ENCODE data around the gene GALNT18. TPM values are rescaled to one million over a fixed set of nuclear protein-coding genes. Genes with fewer than 3 reads are reported as not detected.

The GALNT18 gene
- total RNA-seq, 2 donors from 2014 or later = 7.3 to 10.9 TPM

DNA sequence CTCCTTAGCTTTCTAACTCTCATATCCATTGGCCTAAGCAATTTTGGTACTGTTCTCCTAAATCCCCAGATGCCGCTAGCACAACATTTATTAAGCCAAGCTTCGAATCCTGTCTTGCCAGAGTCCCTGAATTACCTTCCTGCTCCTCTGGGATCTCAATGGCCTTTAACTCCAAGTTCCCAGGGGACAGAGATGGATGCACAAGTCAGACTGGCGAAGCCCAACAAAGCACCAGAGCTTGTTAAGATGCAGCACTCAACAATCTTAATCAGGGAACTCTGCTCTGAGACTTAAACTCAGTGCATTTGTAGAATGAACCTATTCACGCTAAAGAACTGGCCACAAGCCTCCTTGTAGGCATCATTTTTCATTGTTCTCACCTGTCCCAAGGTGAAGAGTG lies 9.4 kb downstream of the GALNT18 start:
- Mint-ChIP-seq H3K36me3 (ENCODE audit: low read depth) (no peaks in the 10 kb centered on the region), H3K4me3 (no peak overlapping the region), H3K4me1 (no peaks in the 10 kb centered on the region), H3K9me3 (no peaks in the 10 kb centered on the region), H3K27ac (no peak overlapping the region), H3K27me3 (peaks cover 41% of the 10 kb centered on the region)
- ATAC-seq (replicated peaks) = no peak

GRCh38 chr11:11611381-11611780 lies 10.4 kb downstream of the GALNT18 start:
- H3K27ac Mint-ChIP-seq = no peak overlapping the region
- no peaks in the 10 kb centered on the region for H3K36me3 Mint-ChIP-seq (ENCODE audit: low read depth)
- H3K4me3 Mint-ChIP-seq = no peak overlapping the region
- no peak for ATAC-seq (replicated peaks)
- H3K9me3 Mint-ChIP-seq = no peaks in the 10 kb centered on the region
- H3K27me3 Mint-ChIP-seq = peaks cover 41% of the 10 kb centered on the region
- no peaks in the 10 kb centered on the region for H3K4me1 Mint-ChIP-seq

DNA sequence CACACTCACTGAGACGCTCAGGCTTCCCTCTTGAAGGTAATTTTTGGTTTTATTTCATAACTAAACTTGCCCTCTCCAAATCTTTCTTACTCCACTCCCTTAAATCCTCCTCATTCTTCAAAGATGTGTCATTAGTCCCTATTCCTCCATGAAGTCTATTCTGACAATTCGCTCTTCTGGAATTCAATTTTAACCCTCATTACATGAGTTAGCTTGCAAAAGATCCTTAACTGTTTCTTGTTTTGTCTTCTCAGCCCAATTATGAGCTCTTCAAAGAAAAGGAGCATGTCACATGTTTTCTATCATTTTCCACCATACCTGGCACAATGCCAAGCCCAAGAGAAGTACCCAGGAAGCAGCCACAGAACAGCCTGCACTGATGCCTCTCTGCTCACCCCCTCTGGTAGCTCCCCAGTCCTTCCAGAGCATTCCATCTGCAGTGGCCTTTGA lies 13.0 kb downstream of the GALNT18 start:
- H3K9me3 Mint-ChIP-seq = no peaks in the 10 kb centered on the region
- no peak overlapping the region for H3K4me3 Mint-ChIP-seq
- ATAC-seq (replicated peaks) = no peak
- peaks cover 38% of the 10 kb centered on the region for H3K27me3 Mint-ChIP-seq
- H3K4me1 Mint-ChIP-seq = no peaks in the 10 kb centered on the region
- H3K36me3 Mint-ChIP-seq (ENCODE audit: low read depth) = no peaks in the 10 kb centered on the region
- no peak overlapping the region for H3K27ac Mint-ChIP-seq

DNA sequence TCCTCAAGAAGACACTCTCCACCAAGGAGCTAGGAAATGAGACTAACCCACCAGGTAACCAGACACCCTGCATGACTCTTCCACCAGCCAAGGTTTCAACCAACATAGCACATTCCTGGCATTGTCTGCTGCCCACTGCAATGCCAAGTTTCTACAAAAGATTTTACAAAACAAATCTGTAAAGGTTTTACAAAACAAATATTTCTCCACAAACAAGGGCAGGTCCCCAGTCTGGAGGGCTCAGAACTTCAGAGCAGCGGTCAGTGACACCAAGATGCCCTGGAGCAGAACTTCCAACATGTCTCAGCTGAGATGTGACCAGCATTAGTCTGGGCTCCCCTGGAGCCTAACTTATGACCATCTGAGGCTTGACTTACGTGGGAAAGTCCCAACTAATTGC lies 14.0 kb downstream of the GALNT18 start:
- no peaks in the 10 kb centered on the region for H3K36me3 Mint-ChIP-seq (ENCODE audit: low read depth)
- ATAC-seq (replicated peaks) = no peak

DNA sequence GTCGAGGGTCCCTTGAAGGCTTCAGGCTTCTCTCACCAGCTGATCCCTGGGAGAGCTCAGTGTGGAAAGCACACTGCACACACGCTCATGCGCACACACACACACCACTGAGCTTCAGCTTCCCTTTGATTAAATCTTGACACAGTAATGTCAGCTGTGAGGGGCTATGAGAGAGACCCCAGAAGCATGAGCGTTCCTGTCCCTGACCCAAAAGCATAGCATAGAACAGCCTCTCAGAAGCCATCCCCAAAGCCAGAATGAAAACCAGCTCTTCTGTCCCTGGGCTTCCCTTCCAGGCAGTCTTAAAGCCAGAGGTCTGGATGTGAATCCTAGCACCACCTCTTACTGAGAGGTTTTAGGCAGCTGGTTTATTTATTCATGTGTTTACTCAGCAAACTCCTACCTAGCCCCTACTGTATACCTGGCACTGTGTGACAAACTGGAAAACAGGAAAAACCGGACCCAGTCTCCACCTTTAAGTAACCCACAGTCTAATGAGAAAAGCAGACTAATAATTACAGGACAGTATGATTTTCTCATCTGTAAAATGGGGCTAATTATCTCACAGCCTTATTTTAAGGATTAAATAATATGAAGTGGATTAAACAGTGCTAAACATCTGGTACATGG lies 15.9 kb downstream of the GALNT18 start:
- no peak overlapping the region for H3K4me3 Mint-ChIP-seq

More for the DNA sequence above, 14.0 kb downstream of the GALNT18 start:
- H3K27me3 Mint-ChIP-seq = peaks cover 33% of the 10 kb centered on the region
- no peaks in the 10 kb centered on the region for H3K4me1 Mint-ChIP-seq
- no peak overlapping the region for H3K27ac Mint-ChIP-seq
- H3K4me3 Mint-ChIP-seq = no peak overlapping the region
- H3K9me3 Mint-ChIP-seq = no peaks in the 10 kb centered on the region

GRCh38 chr11:11605181-11605580 lies 16.6 kb downstream of the GALNT18 start:
- H3K9me3 Mint-ChIP-seq = peaks cover 5% of the 10 kb centered on the region

More for the DNA sequence above, 15.9 kb downstream of the GALNT18 start:
- Mint-ChIP-seq H3K4me1 (no peaks in the 10 kb centered on the region), H3K36me3 (ENCODE audit: low read depth) (no peaks in the 10 kb centered on the region), H3K9me3 (peaks cover 5% of the 10 kb centered on the region), H3K27me3 (peaks cover 21% of the 10 kb centered on the region), H3K27ac (no peak overlapping the region)
- ATAC-seq (replicated peaks) = no peak

DNA sequence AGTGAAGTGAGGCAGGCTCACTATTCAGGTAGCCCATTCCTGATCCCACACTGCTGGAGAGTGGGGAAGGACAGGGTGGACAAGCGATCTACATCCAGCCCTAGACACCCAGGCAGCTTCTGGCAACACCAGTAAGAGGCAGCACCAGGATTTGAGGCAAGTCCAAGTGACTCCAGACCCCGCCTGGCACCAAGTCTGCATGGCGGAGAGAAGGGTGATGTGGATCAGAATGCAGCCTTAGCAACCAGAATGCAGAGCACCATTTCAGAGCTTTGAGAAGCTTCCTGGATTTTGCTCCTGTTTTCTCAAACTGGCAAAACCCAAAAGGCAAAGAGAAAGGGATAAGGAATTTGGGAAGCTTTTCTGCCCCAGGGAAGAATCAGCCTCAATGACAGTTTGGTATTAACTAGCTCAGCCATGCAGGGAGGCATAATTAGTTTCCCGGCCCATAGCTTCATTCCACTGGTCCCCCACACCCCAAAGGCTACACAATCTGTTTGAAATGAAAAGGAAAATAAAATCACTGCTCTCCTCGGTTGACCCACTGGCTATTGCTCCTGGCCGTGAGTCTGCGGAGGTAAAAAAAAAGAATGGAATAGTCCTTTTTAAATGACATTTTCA lies 17.3 kb downstream of the GALNT18 start:
- Mint-ChIP-seq H3K9me3 (peaks cover 5% of the 10 kb centered on the region), H3K27me3 (peaks cover 19% of the 10 kb centered on the region), H3K4me3 (no peak overlapping the region), H3K36me3 (ENCODE audit: low read depth) (no peaks in the 10 kb centered on the region), H3K27ac (no peak overlapping the region), H3K4me1 (no peaks in the 10 kb centered on the region)
- ATAC-seq (replicated peaks) = no peak

More at GRCh38 chr11:11605181-11605580, 16.6 kb downstream of the GALNT18 start:
- Mint-ChIP-seq H3K4me3 (no peak overlapping the region), H3K36me3 (ENCODE audit: low read depth) (no peaks in the 10 kb centered on the region), H3K27ac (no peak overlapping the region), H3K4me1 (no peaks in the 10 kb centered on the region), H3K27me3 (peaks cover 19% of the 10 kb centered on the region)
- no peak for ATAC-seq (replicated peaks)

DNA sequence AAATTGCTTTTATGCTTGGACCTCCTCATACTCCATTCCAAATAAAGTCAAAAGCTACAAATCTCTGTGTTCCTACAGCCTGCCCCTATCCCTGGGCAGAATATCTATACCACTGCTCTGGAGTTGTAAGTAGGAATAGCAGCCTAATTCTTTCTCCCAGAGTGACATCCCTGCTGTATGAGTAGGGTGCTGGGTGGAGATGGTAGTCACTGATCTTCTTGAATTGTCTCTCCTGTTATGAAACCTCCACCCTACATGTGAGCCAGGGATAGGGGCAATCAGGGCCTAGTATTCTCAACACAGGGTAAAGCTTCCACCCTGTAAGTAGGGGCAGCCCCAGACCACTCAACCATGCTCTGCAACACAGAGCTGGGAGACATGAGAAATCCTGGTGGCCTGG lies 19.8 kb downstream of the GALNT18 start:
- peaks cover 5% of the 10 kb centered on the region for H3K9me3 Mint-ChIP-seq
- H3K4me1 Mint-ChIP-seq = no peaks in the 10 kb centered on the region
- H3K4me3 Mint-ChIP-seq = no peak overlapping the region
- H3K27me3 Mint-ChIP-seq = peaks cover 9% of the 10 kb centered on the region
- ATAC-seq (replicated peaks) = no peak
- no peaks in the 10 kb centered on the region for H3K36me3 Mint-ChIP-seq (ENCODE audit: low read depth)
- no peak overlapping the region for H3K27ac Mint-ChIP-seq

- no peaks in the 10 kb centered on the region for H3K4me1 Mint-ChIP-seq
- H3K27me3 Mint-ChIP-seq = peaks cover 3% of the 10 kb centered on the region
- peaks cover 5% of the 10 kb centered on the region for H3K9me3 Mint-ChIP-seq
- H3K36me3 Mint-ChIP-seq (ENCODE audit: low read depth) = no peaks in the 10 kb centered on the region
- H3K4me3 Mint-ChIP-seq = no peak overlapping the region
- ATAC-seq (replicated peaks) = no peak
- no peak overlapping the region for H3K27ac Mint-ChIP-seq
These were observed 21.5 kb downstream of the GALNT18 start for GRCh38 chr11:11600288-11600687.

GRCh38 chr11:11598243-11598642 lies 23.6 kb downstream of the GALNT18 start:
- H3K36me3 Mint-ChIP-seq (ENCODE audit: low read depth) = no peaks in the 10 kb centered on the region
- ATAC-seq (replicated peaks) = no peak
- H3K4me3 Mint-ChIP-seq = no peak overlapping the region
- H3K27me3 Mint-ChIP-seq = no peaks in the 10 kb centered on the region
- H3K9me3 Mint-ChIP-seq = peaks cover 5% of the 10 kb centered on the region
- no peak overlapping the region for H3K27ac Mint-ChIP-seq
- H3K4me1 Mint-ChIP-seq = no peaks in the 10 kb centered on the region

DNA sequence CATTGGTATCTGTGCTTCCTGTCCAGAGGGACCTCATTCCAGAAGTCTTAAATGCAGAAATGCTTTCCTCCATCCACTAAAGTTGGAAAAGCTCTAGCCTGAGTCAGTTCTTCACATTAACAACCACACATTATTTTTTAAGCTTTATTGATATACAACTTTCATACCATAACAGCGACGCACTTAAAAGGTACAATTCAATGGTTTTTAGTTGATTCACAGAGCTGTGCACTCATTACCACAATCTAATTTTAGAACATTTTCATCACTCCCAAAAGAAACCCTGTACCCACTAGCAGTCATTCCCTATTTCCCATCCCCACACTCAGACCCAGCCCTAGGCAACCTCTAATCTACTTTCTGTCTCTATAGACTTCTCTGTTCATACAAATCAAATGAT lies 27.6 kb downstream of the GALNT18 start:
- Mint-ChIP-seq H3K4me3 (no peak overlapping the region), H3K27ac (no peak overlapping the region), H3K4me1 (no peaks in the 10 kb centered on the region), H3K9me3 (no peaks in the 10 kb centered on the region), H3K27me3 (no peaks in the 10 kb centered on the region), H3K36me3 (ENCODE audit: low read depth) (no peaks in the 10 kb centered on the region)
- ATAC-seq (replicated peaks) = no peak

DNA sequence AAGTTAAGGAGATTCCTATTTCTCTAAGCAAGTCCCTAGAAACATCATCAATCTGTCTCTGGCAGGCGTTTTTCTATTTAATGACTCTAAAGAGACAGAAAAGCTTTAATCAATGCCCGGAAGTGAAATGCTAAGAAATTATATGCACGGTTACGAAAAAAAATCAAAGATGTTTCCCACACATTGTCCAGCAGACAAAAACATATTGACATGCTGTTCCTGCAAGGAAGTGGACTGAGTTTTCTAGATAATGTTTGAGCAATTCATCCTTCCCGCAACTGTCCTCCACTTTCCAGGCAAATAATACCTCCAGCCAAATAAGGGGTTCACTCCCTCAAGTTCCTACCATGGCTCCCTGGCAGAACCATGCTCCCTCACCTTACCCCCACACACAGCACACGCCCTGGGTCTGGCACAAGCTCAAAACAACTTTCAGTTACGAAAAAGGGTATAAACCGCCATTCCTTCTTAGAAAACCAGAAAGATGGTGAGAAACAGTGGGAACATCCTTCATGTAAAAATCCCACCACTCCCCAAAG lies 29.6 kb downstream of the GALNT18 start:
- no peak for ATAC-seq (replicated peaks)
- H3K9me3 Mint-ChIP-seq = no peaks in the 10 kb centered on the region
- H3K27ac Mint-ChIP-seq = no peak overlapping the region
- H3K36me3 Mint-ChIP-seq (ENCODE audit: low read depth) = no peaks in the 10 kb centered on the region
- no peaks in the 10 kb centered on the region for H3K27me3 Mint-ChIP-seq
- H3K4me3 Mint-ChIP-seq = no peak overlapping the region
- H3K4me1 Mint-ChIP-seq = no peaks in the 10 kb centered on the region

GRCh38 chr11:11589437-11589836 lies 32.4 kb downstream of the GALNT18 start:
- Mint-ChIP-seq H3K36me3 (ENCODE audit: low read depth) (no peaks in the 10 kb centered on the region), H3K4me1 (no peaks in the 10 kb centered on the region), H3K9me3 (no peaks in the 10 kb centered on the region), H3K27me3 (peaks cover 3% of the 10 kb centered on the region), H3K27ac (no peak overlapping the region), H3K4me3 (no peak overlapping the region)
- ATAC-seq (replicated peaks) = no peak

DNA sequence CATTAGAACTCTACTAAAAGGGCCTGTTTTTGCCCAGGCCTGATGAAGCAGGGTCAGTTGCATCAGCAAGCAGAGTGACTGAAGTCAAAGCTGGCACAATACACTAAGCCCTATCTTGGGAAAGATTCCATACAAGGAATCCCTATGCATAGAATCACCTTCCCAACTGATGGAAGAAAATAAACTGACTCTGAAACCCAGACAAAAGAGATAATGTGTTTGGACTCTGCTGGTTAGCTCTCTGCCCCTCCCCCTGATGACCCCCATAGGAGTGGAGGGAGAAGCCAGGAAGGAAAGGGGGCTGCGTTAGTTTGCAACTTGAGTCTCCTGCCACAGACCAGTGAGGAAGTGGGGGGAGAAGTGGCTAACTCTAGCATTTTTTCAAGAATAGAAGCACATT lies 32.9 kb downstream of the GALNT18 start:
- Mint-ChIP-seq H3K27ac (no peak overlapping the region), H3K36me3 (ENCODE audit: low read depth) (no peaks in the 10 kb centered on the region), H3K9me3 (no peaks in the 10 kb centered on the region), H3K27me3 (peaks cover 3% of the 10 kb centered on the region), H3K4me1 (no peaks in the 10 kb centered on the region), H3K4me3 (no peak overlapping the region)
- no peak for ATAC-seq (replicated peaks)

GRCh38 chr11:11588243-11588642 lies 33.6 kb downstream of the GALNT18 start:
- no peak overlapping the region for H3K27ac Mint-ChIP-seq
- H3K4me3 Mint-ChIP-seq = no peak overlapping the region
- peaks cover 3% of the 10 kb centered on the region for H3K27me3 Mint-ChIP-seq

More at GRCh38 chr11:11588243-11588642, 33.6 kb downstream of the GALNT18 start:
- ATAC-seq (replicated peaks) = no peak
- Mint-ChIP-seq H3K4me1 (no peaks in the 10 kb centered on the region), H3K9me3 (no peaks in the 10 kb centered on the region), H3K36me3 (ENCODE audit: low read depth) (no peaks in the 10 kb centered on the region)
